GM12878 (cell line): Measurements from ENCODE around the gene OR1L8. TPM values are rescaled to one million over a fixed set of nuclear protein-coding genes. Genes with fewer than 3 reads are reported as not detected.

Source experiments
- ATAC-seq: fragments of 200-7000 bp; cut with Tn5 transposase; 3 replicates; pipeline ENCODE4 v1.9.1; 2020; ENCODE audit warnings: mild to moderate bottlenecking, moderate library complexity
- BruUV-seq: library from RNA; stranded (reverse); fragments of 400-500 nt; replicated peaks from 2 replicates; lab custom pipeline; 2021; lab: Mats Ljungman, UMichigan
- CTCF ChIA-PET: fragments of 300-600 bp; sonication (Branson Sonifier 250); formaldehyde crosslinking; extraction: SDS; loops from one replicate; lab custom pipeline; 2021; ENCODE audit warnings: inconsistent platforms; lab: Yijun Ruan, JAX
- POLR2A ChIA-PET: fragments of 350-600 bp; formaldehyde crosslinking; extraction: SDS; loops from one replicate; lab custom pipeline; 2021; ENCODE audit warnings: inconsistent platforms; lab: Charles Lee
- RAD21 ChIA-PET: fragments of 300-600 bp; sonication (Branson Sonifier 250); formaldehyde crosslinking; loops from one replicate; lab custom pipeline; 2023; ENCODE audit warnings: antibody characterized with exemption; ENCODE audit not compliant: unreplicated experiment; lab: Charles Lee
- SMC1A ChIA-PET: fragments of 300-600 bp; sonication (Branson Sonifier 250); formaldehyde crosslinking; loops from one replicate; lab custom pipeline; 2023; ENCODE audit not compliant: unreplicated experiment, uncharacterized antibody; lab: Charles Lee
- DNase-seq: peaks from one replicate; pipeline ENCODE4 v3.0.0-alpha.2; 2011; ENCODE audit warnings: low read depth, low spot score
- FAIRE-seq: peaks from 3 replicates; lab custom pipeline; 2011; peaks lifted over from hg19 to GRCh38; lab: Jason Lieb, UNC
- H2AFZ ChIP-seq: 2 replicates; pipeline ENCODE4 v1.6.0; 2011; ENCODE audit warnings: low read depth, low read length, control low read depth; ENCODE audit not compliant: control insufficient read depth
- H3K27ac ChIP-seq: 2 replicates; pipeline ENCODE4 v1.5.1; 2011; ENCODE audit warnings: control low read depth; ENCODE audit not compliant: control insufficient read depth, insufficient read depth
- H3K27me3 ChIP-seq, 2 experiments: replicated peaks in 1 of 2; 2 replicates each; pipeline versions ENCODE4 v1.6.0 to v1.6.1; 2011; ENCODE audit warnings: low read length in 1 of 2; ENCODE audit not compliant: control insufficient read depth in 2 of 2, insufficient read depth in 2 of 2
- H3K36me3 ChIP-seq, 2 experiments: 2 replicates each; pipeline ENCODE4 v1.5.1; 2011; ENCODE audit warnings: low read length in 1 of 2; ENCODE audit not compliant: control insufficient read depth in 2 of 2, insufficient read depth in 2 of 2
- H3K4me1 ChIP-seq: 2 replicates; pipeline ENCODE4 v1.6.1; 2011; ENCODE audit warnings: mild to moderate bottlenecking, low read length, moderate library complexity, mixed read lengths; ENCODE audit not compliant: control insufficient read depth, insufficient read depth
- H3K4me2 ChIP-seq: 2 replicates; pipeline ENCODE4 v1.6.0; 2011; ENCODE audit warnings: control low read depth; ENCODE audit not compliant: control insufficient read depth, insufficient read depth
- H3K4me3 ChIP-seq: fragments of 200-600 bp; sonication (generic); 2 replicates; pipeline ENCODE4 v1.5.1; 2016
- H3K79me2 ChIP-seq: 2 replicates; pipeline ENCODE4 v1.6.0; 2011; ENCODE audit warnings: low read length; ENCODE audit not compliant: control insufficient read depth, insufficient read depth
- H3K9ac ChIP-seq: 2 replicates; pipeline ENCODE4 v1.8.0; 2011; ENCODE audit warnings: low read length, control low read depth, mixed read lengths; ENCODE audit not compliant: control insufficient read depth, insufficient read depth
- H3K9me3 ChIP-seq: replicated peaks from 3 replicates; pipeline ENCODE4 v1.5.1; 2011; ENCODE audit warnings: mild to moderate bottlenecking, low read length; ENCODE audit not compliant: control insufficient read depth, insufficient read depth
- H4K20me1 ChIP-seq: 2 replicates; pipeline ENCODE4 v1.6.0; 2011; ENCODE audit not compliant: control insufficient read depth, insufficient read depth
- BACH1 ChIP-seq: fragments of 450-650 bp; IDR thresholded peaks from 2 replicates; pipeline ENCODE4 v1.6.1; 2017; ENCODE audit warnings: mild to moderate bottlenecking, borderline replicate concordance
- BMI1 ChIP-seq: fragments of 450-650 bp; IDR thresholded peaks from 2 replicates; pipeline ENCODE4 v1.6.1; 2016; ENCODE audit warnings: mild to moderate bottlenecking, moderate library complexity, borderline replicate concordance
- CBX5 ChIP-seq: sonication (generic); IDR thresholded peaks from 2 replicates; pipeline ENCODE4 v1.6.1; 2016; ENCODE audit warnings: low read depth, moderate library complexity, mild to moderate bottlenecking, inconsistent platforms
- CREB1 ChIP-seq: IDR thresholded peaks from 2 replicates; pipeline ENCODE4 v1.6.1; 2012; ENCODE audit warnings: low read depth, mild to moderate bottlenecking, inconsistent platforms
- CTCF ChIP-seq, 3 experiments: IDR thresholded peaks in 2 of 3; conservative IDR thresholded peaks in 1 of 3; 2 replicates each; pipeline ENCODE4 v1.5.1; 2011; ENCODE audit warnings: low read depth in 3 of 3, low read length in 3 of 3, mild to moderate bottlenecking in 3 of 3, control low read depth in 2 of 3, moderate library complexity in 2 of 3, inconsistent platforms in 1 of 3, mixed read lengths in 1 of 3; ENCODE audit not compliant: control insufficient read depth in 2 of 3, insufficient read depth in 1 of 3; ENCODE audit errors: extremely low read depth in 1 of 3
- ETV6 ChIP-seq, 2 experiments: fragments of 450-650 bp in 1 of 2; IDR thresholded peaks in 1 of 2; conservative IDR thresholded peaks in 1 of 2; 2 replicates each; pipeline ENCODE4 v1.6.1; 2014; ENCODE audit warnings: antibody characterized with exemption in 1 of 2, borderline replicate concordance in 1 of 2, low read depth in 1 of 2, mild to moderate bottlenecking in 1 of 2, moderate library complexity in 1 of 2
- HDAC6 ChIP-seq: fragments of 200-600 bp; sonication (generic); IDR thresholded peaks from one replicate; pipeline ENCODE4 v1.8.0; 2017; ENCODE audit warnings: antibody characterized with exemption; ENCODE audit not compliant: unreplicated experiment
- IKZF1 ChIP-seq: fragments of 450-650 bp; conservative IDR thresholded peaks from 2 replicates; pipeline ENCODE4 v1.6.1; 2017; ENCODE audit warnings: antibody characterized with exemption, mild to moderate bottlenecking
- IRF4 ChIP-seq: IDR thresholded peaks from 2 replicates; pipeline ENCODE4 v1.6.1; 2011; ENCODE audit warnings: low read depth, low read length
- MYC ChIP-seq: IDR thresholded peaks from 2 replicates; pipeline ENCODE4 v1.6.1; 2011; ENCODE audit warnings: mild to moderate bottlenecking, low read length, moderate library complexity, inconsistent platforms; ENCODE audit not compliant: insufficient read depth, insufficient replicate concordance, insufficient read length, severe bottlenecking
- NFYA ChIP-seq: IDR thresholded peaks from 2 replicates; pipeline ENCODE4 v1.6.1; 2011; ENCODE audit warnings: low read depth, mild to moderate bottlenecking, low read length, improper control_type of control experiment, borderline replicate concordance
- NR2C1 ChIP-seq: fragments of 450-650 bp; IDR thresholded peaks from 2 replicates; pipeline ENCODE4 v1.6.1; 2017; ENCODE audit warnings: antibody characterized with exemption, mild to moderate bottlenecking, moderate library complexity
- PML ChIP-seq: IDR thresholded peaks from 2 replicates; pipeline ENCODE4 v1.6.1; 2012; ENCODE audit warnings: low read length, inconsistent platforms
- RAD51 ChIP-seq: fragments of 450-650 bp; IDR thresholded peaks from 2 replicates; pipeline ENCODE4 v1.6.1; 2016; ENCODE audit warnings: moderate library complexity, mild to moderate bottlenecking, inconsistent platforms
- RFX5 ChIP-seq: IDR thresholded peaks from 2 replicates; pipeline ENCODE4 v1.6.1; 2011; ENCODE audit warnings: low read depth, low read length, improper control_type of control experiment
- SP1 ChIP-seq: IDR thresholded peaks from one replicate; pipeline ENCODE4 v1.6.1; 2011; ENCODE audit warnings: low read depth, low read length
- STAT3 ChIP-seq: IDR thresholded peaks from 2 replicates; pipeline ENCODE4 v1.6.1; 2011; ENCODE audit warnings: low read depth, low read length, improper control_type of control experiment
- SUPT20H ChIP-seq: IDR thresholded peaks from 2 replicates; pipeline ENCODE4 v1.6.1; 2011; ENCODE audit warnings: low read depth, mild to moderate bottlenecking, low read length, moderate library complexity, borderline replicate concordance; ENCODE audit not compliant: control insufficient read depth
- TBL1XR1 ChIP-seq: IDR thresholded peaks from 2 replicates; pipeline ENCODE4 v1.6.1; 2012; ENCODE audit warnings: low read depth, low read length, improper control_type of control experiment
- TCF3 ChIP-seq: IDR thresholded peaks from 2 replicates; pipeline ENCODE4 v1.6.1; 2012; ENCODE audit warnings: low read depth, mild to moderate bottlenecking, low read length, borderline replicate concordance; ENCODE audit not compliant: insufficient read depth
- YBX1 ChIP-seq: fragments of 450-650 bp; IDR thresholded peaks from 2 replicates; pipeline ENCODE4 v1.6.1; 2016; ENCODE audit warnings: antibody characterized with exemption
- ZNF24 ChIP-seq: fragments of 450-650 bp; IDR thresholded peaks from 2 replicates; pipeline ENCODE4 v1.6.1; 2017; ENCODE audit warnings: antibody characterized with exemption, mild to moderate bottlenecking
- WGBS: methylation state at CpG from one replicate; pipeline ENCODE4 v1.1.6; 2016; ENCODE audit warnings: low lambda C conversion rate; ENCODE audit not compliant: insufficient replicate concordance, insufficient coverage; ENCODE audit errors: missing lambda C conversion rate; 5-methylcytosine and 5-hydroxymethylcytosine counted together
- in situ Hi-C: fragments of 300-500 bp; cut with MboI; formaldehyde crosslinking; loops from 9 replicates; pipeline ENCODE4 v1.14.3; 2018; ENCODE audit warnings: mixed read lengths
- intact Hi-C: fragments of 100-400 bp; cut with micrococcal nuclease; formaldehyde crosslinking; loops from one replicate; pipeline ENCODE4 v1.14.2; 2022; ENCODE audit not compliant: unreplicated experiment
- polyA plus RNA-seq, 11 experiments: library from polyadenylated mRNA; depleted of rRNA in 4 of 11; unstranded in 6 of 11; stranded (reverse) in 5 of 11; fragments of >200 nt; fragmentation: Nextera tagmentation in 4 of 11; fragmentation: Illumina TruSeq in 1 of 11; extraction: Ambion mirVana in 4 of 11; extraction: Trizol in 1 of 11; gene quantifications; 1 replicate in 1 of 11; 2 replicates in 10 of 11; pipeline versions ENCODE4 v1.2.1 to v1.2.3, GENCODE V29; 2011 to 2016; ENCODE audit warnings: inconsistent platforms in 2 of 11, missing spikeins in 2 of 11, low read depth in 1 of 11
- total RNA-seq, 4 experiments: library from RNA; depleted of rRNA in 3 of 4; stranded (reverse); fragments of >200 nt in 3 of 4; fragmentation: Illumina TruSeq in 1 of 4; extraction: Trizol in 1 of 4; gene quantifications; 2 replicates each; pipeline versions ENCODE4 v1.2.1 to v1.2.3, GENCODE V29; 2013 to 2021

OR1L8 gene
- total and polyA plus RNA-seq, 10 of the 15 experiments (the other 5 are each of a cell fraction or from before 2014, with no cell fraction given): not detected

GRCh38 chr9:122609804-122610203 lies 26.6 kb upstream of the OR1L8 start:
- no TSS peak for BruUV-seq

DNA sequence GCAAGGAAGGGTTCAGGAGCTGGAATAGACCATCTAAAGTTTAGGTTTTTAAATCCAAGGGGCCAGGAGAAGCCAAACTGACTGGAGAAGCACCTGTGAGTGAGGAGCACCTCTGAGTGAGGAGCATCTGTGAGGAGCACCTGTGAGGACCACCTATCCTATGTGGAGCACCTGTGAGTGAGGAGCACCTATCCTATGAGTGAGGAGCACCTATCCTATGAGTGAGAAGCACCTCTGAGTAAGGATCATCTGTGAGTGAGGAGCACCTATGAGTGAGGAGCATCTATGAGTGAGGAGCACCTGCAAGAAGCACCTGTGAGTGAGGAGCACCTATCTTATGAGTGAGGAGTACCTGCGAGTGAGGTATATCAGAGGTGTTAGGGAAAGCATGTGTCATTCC lies 23.4 kb upstream of the OR1L8 start:
- Histone ChIP-seq H3K27ac (no peak overlapping the region), H3K4me3 (no peak overlapping the region), H3K4me1 (no peaks in the 10 kb centered on the region), H3K79me2 (no peaks in the 10 kb centered on the region), H3K9ac (no peak overlapping the region), H2AFZ (no peak overlapping the region), H3K36me3 (no peaks in the 10 kb centered on the region), H3K27me3 (no peaks in the 10 kb centered on the region; a peak in 1 of 4 replicates), H3K4me2 (no peak overlapping the region), H4K20me1 (no peaks in the 10 kb centered on the region), H3K9me3 (no peaks in the 10 kb centered on the region)
- ChIA-PET RAD21 (no interaction called here), SMC1A (no interaction called here), CTCF (no interaction called here), POLR2A (no interaction called here)
- no TSS peak for BruUV-seq
- intact Hi-C loops (no loop called here), in situ Hi-C loops (no loop called here)
- ATAC-seq (no peak), DNase-seq (no peak), FAIRE-seq (no peak)
- WGBS: 0% methylated on average over 1 of the region's 1 CpG
- TF ChIP-seq HDAC6: no peak
- no peak for TF ChIP-seq YBX1
- TF ChIP-seq ZNF24: no peak
- no peak for TF ChIP-seq CTCF (IDR thresholded peaks at IDR 0.05 in 2 of 3, conservative IDR thresholded peaks at IDR 0.05 in 1 of 3; ENCODE audit: control insufficient read depth in 2 of 3, extremely low read depth in 1 of 3, insufficient read depth in 1 of 3, low read depth in 3 of 3, low read length in 3 of 3)
- no peak for TF ChIP-seq STAT3
- no peak for TF ChIP-seq BMI1
- TF ChIP-seq SP1: no peak
- no peak for TF ChIP-seq NFYA
- no peak for TF ChIP-seq CREB1
- TF ChIP-seq IKZF1: no peak
- no peak for TF ChIP-seq SUPT20H
- no peak for TF ChIP-seq CBX5
- no peak for TF ChIP-seq MYC

More at GRCh38 chr9:122609804-122610203, 26.6 kb upstream of the OR1L8 start:
- Histone ChIP-seq H4K20me1 (no peaks in the 10 kb centered on the region), H3K4me1 (no peaks in the 10 kb centered on the region), H3K27ac (no peak overlapping the region), H3K36me3 (no peaks in the 10 kb centered on the region), H3K4me2 (no peak overlapping the region), H3K27me3 (no peaks in the 10 kb centered on the region; a peak in 1 of 4 replicates), H3K4me3 (no peak overlapping the region), H2AFZ (no peak overlapping the region), H3K9me3 (no peaks in the 10 kb centered on the region), H3K9ac (no peak overlapping the region), H3K79me2 (no peaks in the 10 kb centered on the region)
- FAIRE-seq: no peak
- ChIA-PET RAD21 (no interaction called here), SMC1A (no interaction called here), CTCF (no interaction called here), POLR2A (no interaction called here)
- intact Hi-C loops (no loop called here), in situ Hi-C loops (no loop called here)
- no peak for ATAC-seq
- WGBS: 41% methylated on average over 4 of the region's 4 CpGs
- no peak for DNase-seq
- TF ChIP-seq TBL1XR1 (no peak), RAD51 (no peak), RFX5 (no peak), ETV6 (conservative IDR thresholded peaks at IDR 0.05 in 1 of 2, IDR thresholded peaks at IDR 0.05 in 1 of 2; ENCODE audit: borderline replicate concordance in 1 of 2, low read depth in 1 of 2) (no peak), BACH1 (no peak), PML (no peak), IRF4 (no peak), NR2C1 (no peak), TCF3 (no peak)
